ENCODE results near the gene ILRUN. TPM values are rescaled to one million over a fixed set of nuclear protein-coding genes. Genes with fewer than 3 reads are reported as not detected.

The ILRUN gene
- total RNA-seq, 1 experiment from 2014 or later: 64.6 TPM

DNA sequence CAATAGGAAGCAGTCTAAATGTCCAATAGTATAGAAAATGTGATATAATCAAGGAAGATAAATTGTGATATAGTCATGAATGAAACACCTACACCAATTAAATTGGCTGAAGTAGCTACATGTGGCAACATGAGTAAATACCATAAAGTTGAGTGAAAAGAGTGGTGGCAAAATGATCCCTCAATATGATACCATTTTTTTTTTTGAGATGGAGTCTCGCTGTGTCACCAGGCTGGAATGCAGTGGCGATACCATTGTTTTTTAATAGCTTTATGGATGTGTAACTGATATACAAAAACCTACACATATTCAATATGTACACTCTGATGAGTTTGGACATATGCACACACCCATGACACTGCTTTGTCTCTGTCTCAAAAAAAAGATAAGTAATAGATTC is 20.9 kb upstream of the ILRUN start:
- no peak overlapping the region for H2AK5ac ChIP-seq (ENCODE audit: insufficient read length, low read length)

More for the DNA sequence above, 20.9 kb upstream of the ILRUN start:
- H3K23me2 ChIP-seq (ENCODE audit: insufficient read length, low read depth, low read length, poor library complexity, severe bottlenecking): no peaks in the 10 kb centered on the region
- H3K79me1 ChIP-seq (ENCODE audit: insufficient read depth, low read depth, low read length, poor library complexity, severe bottlenecking): no peaks in the 10 kb centered on the region
- H2BK12ac ChIP-seq (ENCODE audit: insufficient read length, low read depth, low read length): no peak overlapping the region
- H3K18ac ChIP-seq (ENCODE audit: insufficient read length, low read depth, low read length): no peak overlapping the region
- H2AFZ ChIP-seq (ENCODE audit: low read length): no peak overlapping the region
- H4K8ac ChIP-seq (replicated peaks; ENCODE audit: insufficient read length, low read depth, low read length): no peak overlapping the region
- H3K27me3 ChIP-seq (ENCODE audit: insufficient read depth, low read length): no peaks in the 10 kb centered on the region
- Mint-ChIP-seq H3K27ac (no peak overlapping the region), H3K4me3 (no peak overlapping the region), H3K9me3 (no peaks in the 10 kb centered on the region), H3K4me1 (peaks cover 12 to 17% of the 10 kb centered on the region in 2 experiments), H3K36me3 (ENCODE audit: insufficient read depth in 1 of 3, low read depth in 3 of 3) (peaks cover 0 to 1% (median 0%) of the 10 kb centered on the region in 3 experiments; a peak in 2 of 7 replicates), H3K27me3 (ENCODE audit: low read depth) (no peaks in the 10 kb centered on the region; the same call in 1 of the 2 replicates)
- no peak overlapping the region for H3K4ac ChIP-seq (ENCODE audit: low read depth, low read length)
- no peak overlapping the region for H2BK120ac ChIP-seq (ENCODE audit: low read depth, low read length, poor library complexity, severe bottlenecking)
- no peak overlapping the region for H3K4me2 ChIP-seq (ENCODE audit: insufficient read depth, insufficient read length, low read length)
- no peak overlapping the region for H2BK15ac ChIP-seq (ENCODE audit: low read depth, low read length)
- no peaks in the 10 kb centered on the region; the same call in 1 of the 2 replicates for H3K4me1 ChIP-seq (ENCODE audit: insufficient read depth, low read length)
- H4K91ac ChIP-seq (ENCODE audit: insufficient read length, low read depth, low read length): no peak overlapping the region
- H3K9me3 ChIP-seq (ENCODE audit: control insufficient read depth, low read depth, low read length): no peaks in the 10 kb centered on the region
- H3T11ph ChIP-seq (ENCODE audit: low read length): no peak overlapping the region
- no peak overlapping the region for H2BK5ac ChIP-seq (ENCODE audit: insufficient read length, low read length)
- no peak overlapping the region for H3K27ac ChIP-seq (ENCODE audit: insufficient read length, low read depth, low read length)
- H3K56ac ChIP-seq (ENCODE audit: insufficient read length, low read depth, low read length): no peak overlapping the region
- no peak for TF ChIP-seq CTCF (conservative IDR thresholded peaks at IDR 0.05)
- H2BK20ac ChIP-seq (ENCODE audit: low read depth, low read length, poor library complexity, severe bottlenecking): no peak overlapping the region
- no peak overlapping the region for H3K23ac ChIP-seq (ENCODE audit: insufficient read length, low read depth, low read length)
- H4K20me1 ChIP-seq (ENCODE audit: control insufficient read depth, insufficient read depth, insufficient read length): no peaks in the 10 kb centered on the region
- WGBS (ENCODE audit: extremely low coverage, insufficient read length, low lambda C conversion rate): no CpG with 5 or more reads among the region's 2 CpGs
- no peak overlapping the region for H3K9ac ChIP-seq (ENCODE audit: extremely low read depth, insufficient read length, low read length)
- H3K79me2 ChIP-seq (ENCODE audit: insufficient read depth, low read length): no peaks in the 10 kb centered on the region
- H3K14ac ChIP-seq (ENCODE audit: insufficient read depth, low read length): no peak overlapping the region
- no peak overlapping the region for H4K5ac ChIP-seq (ENCODE audit: insufficient read length, low read depth, low read length)
- no peak for DNase-seq
